Astrocyte of the cerebellum (primary cell): ENCODE measurements around the gene CR1L.
A peak's percentile ranks its signal among the peaks of the same experiment; 100 is the strongest.
"Not testable (repeated sequence)": the region's sequence is repeated elsewhere in the genome, so short reads cannot be mapped to it uniquely, and the experiment has no call there.

Source experiments
- DNase-seq: peaks from one replicate; pipeline ENCODE4 v3.0.0-alpha.2; 2011; ENCODE audit warnings: low read depth
- H3K4me3 ChIP-seq: 2 replicates; pipeline ENCODE4 v1.5.1; 2011; ENCODE audit warnings: mild to moderate bottlenecking, low read depth, low read length, moderate library complexity
- CTCF ChIP-seq: IDR thresholded peaks from 2 replicates; pipeline ENCODE4 v1.5.1; 2012; ENCODE audit warnings: low read length, low read depth, moderate library complexity, mild to moderate bottlenecking; ENCODE audit errors: missing control alignments
- in situ Hi-C: cut with HindIII; loops from 2 replicates; pipeline ENCODE4 v1.10.0; 2017; ENCODE audit warnings: low sequenced_read_pairs

Gene CR1L

GRCh38 chr1:207672522-207673130 lies 27.7 kb downstream of the CR1L start:
- DNase-seq = peak; percentile 9
- no peak overlapping the region for H3K4me3 ChIP-seq
- in situ Hi-C loops = no loop called here
- TF ChIP-seq CTCF = peak; percentile 39

- in situ Hi-C loops = no loop called here
- DNase-seq = no peak
- no peak overlapping the region for H3K4me3 ChIP-seq
- TF ChIP-seq CTCF = no peak
These were observed 28.5 kb downstream of the CR1L start for GRCh38 chr1:207673399-207673798.

GRCh38 chr1:207676153-207676552 lies 31.2 kb downstream of the CR1L start:
- DNase-seq = no peak
- in situ Hi-C loops = no loop called here
- TF ChIP-seq CTCF = no peak
- no peak overlapping the region for H3K4me3 ChIP-seq

GRCh38 chr1:207680590-207681388 lies 35.9 kb downstream of the CR1L start:
- DNase-seq, H3K4me3 ChIP-seq, in situ Hi-C loops: not testable (repeated sequence)

- in situ Hi-C loops, DNase-seq, H3K4me3 ChIP-seq: not testable (repeated sequence)
These were observed 38.0 kb downstream of the CR1L start for GRCh38 chr1:207682872-207683434.

- H3K4me3 ChIP-seq, DNase-seq, in situ Hi-C loops: not testable (repeated sequence)
These were observed 45.6 kb downstream of the CR1L start for GRCh38 chr1:207690551-207690950.

- in situ Hi-C loops = no loop called here
- no peak for TF ChIP-seq CTCF
- no peak for DNase-seq
- no peak overlapping the region for H3K4me3 ChIP-seq
These were observed 46.1 kb downstream of the CR1L start for GRCh38 chr1:207691010-207691409.

GRCh38 chr1:207691841-207692240 lies 46.9 kb downstream of the CR1L start:
- in situ Hi-C loops = no loop called here
- no peak for DNase-seq
- TF ChIP-seq CTCF = no peak
- no peak overlapping the region for H3K4me3 ChIP-seq

GRCh38 chr1:207692291-207692690 lies 47.4 kb downstream of the CR1L start:
- in situ Hi-C loops, H3K4me3 ChIP-seq, DNase-seq: not testable (repeated sequence)
